DND-41 (cell line): ENCODE results near the gene VTCN1.

ENCODE experiments used
- ATAC-seq: fragments of 200-7000 bp; cut with Tn5 transposase; 3 replicates; pipeline ENCODE4 v1.9.1; 2021; ENCODE audit warnings: low read depth; ENCODE audit not compliant: insufficient read depth
- DNase-seq: peaks from one replicate; pipeline ENCODE4 v3.0.0-alpha.2; 2020
- H2AFZ ChIP-seq: 2 replicates; pipeline ENCODE4 v1.6.0; 2012; ENCODE audit warnings: low read depth, low read length
- H3K27ac ChIP-seq: 2 replicates; pipeline ENCODE4 v1.5.1; 2012; ENCODE audit warnings: low read length, inconsistent platforms
- H3K27me3 ChIP-seq: fragments of 200-600 bp; sonication (generic); 2 replicates; pipeline ENCODE4 v1.6.0; 2012; ENCODE audit warnings: low read length, mild to moderate bottlenecking, inconsistent platforms; ENCODE audit not compliant: insufficient read depth, poor library complexity
- H3K36me3 ChIP-seq: 2 replicates; pipeline ENCODE4 v1.5.1; 2012; ENCODE audit warnings: low read length, inconsistent platforms; ENCODE audit not compliant: insufficient read depth
- H3K4me1 ChIP-seq: 2 replicates; pipeline ENCODE4 v1.5.1; 2012; ENCODE audit warnings: mild to moderate bottlenecking, low read length; ENCODE audit not compliant: insufficient read depth
- H3K4me2 ChIP-seq: 2 replicates; pipeline ENCODE4 v1.6.0; 2012; ENCODE audit warnings: mild to moderate bottlenecking, moderate library complexity, low read length, inconsistent platforms; ENCODE audit not compliant: insufficient read depth
- H3K4me3 ChIP-seq, 2 experiments: fragments of 200-600 bp in 1 of 2; shearing (Covaris generic) in 1 of 2; 2 replicates each; pipeline ENCODE4 v1.5.1; 2012 to 2016; ENCODE audit warnings: inconsistent platforms in 2 of 2, low read length in 2 of 2, mild to moderate bottlenecking in 2 of 2, low read depth in 1 of 2, moderate library complexity in 1 of 2
- H3K79me2 ChIP-seq: 2 replicates; pipeline ENCODE4 v1.6.0; 2012; ENCODE audit warnings: low read length, inconsistent platforms; ENCODE audit not compliant: insufficient read depth
- H3K9ac ChIP-seq: 2 replicates; pipeline ENCODE4 v1.6.0; 2012; ENCODE audit warnings: low read depth, mild to moderate bottlenecking, inconsistent platforms, low read length, moderate library complexity
- H3K9me3 ChIP-seq: 2 replicates; pipeline ENCODE4 v1.5.1; 2012; ENCODE audit warnings: low read length, moderate library complexity, mild to moderate bottlenecking, inconsistent platforms; ENCODE audit not compliant: insufficient read depth, severe bottlenecking
- H4K20me1 ChIP-seq: 2 replicates; pipeline ENCODE4 v1.6.0; 2012; ENCODE audit warnings: low read length; ENCODE audit not compliant: insufficient read depth
- EZH2 ChIP-seq: IDR thresholded peaks from 3 replicates; pipeline ENCODE4 v1.6.1; 2012; ENCODE audit warnings: borderline replicate concordance, low read depth, mild to moderate bottlenecking, moderate library complexity, low read length, inconsistent platforms; ENCODE audit not compliant: severe bottlenecking
- TF ChIP-seq, protein P1 (sequence below): IDR thresholded peaks from 2 replicates; pipeline ENCODE4 v1.5.1; 2012; ENCODE audit warnings: borderline replicate concordance, low read length, moderate library complexity, mild to moderate bottlenecking; ENCODE audit not compliant: poor library complexity, severe bottlenecking; ENCODE audit errors: extremely low read depth

VTCN1 gene

GRCh38 chr1:117229217-117229616 lies 18.5 kb upstream of the VTCN1 start:
- Histone ChIP-seq H2AFZ (no peak overlapping the region), H3K27me3 (peaks cover 8% of the 10 kb centered on the region), H3K79me2 (no peaks in the 10 kb centered on the region), H3K36me3 (no peaks in the 10 kb centered on the region), H3K9me3 (no peaks in the 10 kb centered on the region), H3K27ac (no peak overlapping the region), H3K9ac (no peak overlapping the region), H3K4me1 (no peaks in the 10 kb centered on the region), H4K20me1 (no peaks in the 10 kb centered on the region), H3K4me2 (no peak overlapping the region), H3K4me3 (no peak overlapping the region)
- ATAC-seq (no peak), DNase-seq (no peak)
- TF ChIP-seq, protein P1, sequence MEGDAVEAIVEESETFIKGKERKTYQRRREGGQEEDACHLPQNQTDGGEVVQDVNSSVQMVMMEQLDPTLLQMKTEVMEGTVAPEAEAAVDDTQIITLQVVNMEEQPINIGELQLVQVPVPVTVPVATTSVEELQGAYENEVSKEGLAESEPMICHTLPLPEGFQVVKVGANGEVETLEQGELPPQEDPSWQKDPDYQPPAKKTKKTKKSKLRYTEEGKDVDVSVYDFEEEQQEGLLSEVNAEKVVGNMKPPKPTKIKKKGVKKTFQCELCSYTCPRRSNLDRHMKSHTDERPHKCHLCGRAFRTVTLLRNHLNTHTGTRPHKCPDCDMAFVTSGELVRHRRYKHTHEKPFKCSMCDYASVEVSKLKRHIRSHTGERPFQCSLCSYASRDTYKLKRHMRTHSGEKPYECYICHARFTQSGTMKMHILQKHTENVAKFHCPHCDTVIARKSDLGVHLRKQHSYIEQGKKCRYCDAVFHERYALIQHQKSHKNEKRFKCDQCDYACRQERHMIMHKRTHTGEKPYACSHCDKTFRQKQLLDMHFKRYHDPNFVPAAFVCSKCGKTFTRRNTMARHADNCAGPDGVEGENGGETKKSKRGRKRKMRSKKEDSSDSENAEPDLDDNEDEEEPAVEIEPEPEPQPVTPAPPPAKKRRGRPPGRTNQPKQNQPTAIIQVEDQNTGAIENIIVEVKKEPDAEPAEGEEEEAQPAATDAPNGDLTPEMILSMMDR: no peak
- no peak for TF ChIP-seq EZH2

DNA sequence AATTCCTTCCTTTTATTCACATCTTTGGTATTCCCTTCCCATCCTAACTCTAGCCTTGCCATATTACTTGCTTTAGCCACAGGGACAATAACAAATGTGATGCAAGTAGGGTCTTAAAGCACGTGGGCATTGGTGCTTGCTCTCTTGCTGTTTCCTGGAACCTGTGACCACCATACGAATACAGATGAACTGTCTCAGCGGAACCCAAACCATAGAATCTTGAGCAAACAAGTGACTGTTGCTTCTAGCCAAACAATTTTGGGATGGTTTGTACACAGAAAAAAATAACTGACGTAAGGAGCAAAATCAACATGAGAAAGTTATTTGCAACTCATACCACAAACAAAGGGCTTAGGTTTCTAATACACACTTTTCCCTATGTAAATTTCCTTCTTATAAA lies 15.2 kb upstream of the VTCN1 start:
- no peak for DNase-seq
- Histone ChIP-seq H3K9me3 (no peaks in the 10 kb centered on the region), H4K20me1 (no peaks in the 10 kb centered on the region), H3K4me1 (no peaks in the 10 kb centered on the region), H3K9ac (no peak overlapping the region), H3K4me2 (no peak overlapping the region), H3K27ac (no peak overlapping the region), H2AFZ (no peak overlapping the region), H3K36me3 (no peaks in the 10 kb centered on the region), H3K4me3 (no peak overlapping the region), H3K27me3 (peaks cover 8% of the 10 kb centered on the region), H3K79me2 (no peaks in the 10 kb centered on the region)
- no peak for TF ChIP-seq EZH2
- ATAC-seq: no peak

DNA sequence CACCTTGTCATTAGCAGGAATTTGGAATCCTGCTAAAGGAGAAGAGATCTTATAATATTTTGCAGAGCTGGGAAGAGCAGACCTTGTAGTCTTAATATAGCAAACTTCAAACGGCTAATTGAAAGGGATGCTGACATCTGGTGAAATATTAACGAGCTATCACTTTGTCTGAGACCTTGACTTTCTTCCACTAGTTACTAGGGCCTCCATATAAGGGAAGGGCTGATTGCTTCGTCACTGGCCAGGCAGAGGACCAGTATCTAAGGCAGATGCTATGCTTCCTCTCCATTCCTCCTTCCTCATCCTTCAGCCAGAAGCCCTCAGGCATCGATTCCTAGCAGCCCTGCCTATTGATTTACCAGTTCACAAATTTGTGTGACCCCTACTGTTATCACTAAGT lies 6.0 kb upstream of the VTCN1 start:
- DNase-seq: no peak
- Histone ChIP-seq H2AFZ (no peak overlapping the region), H3K4me3 (no peak overlapping the region), H3K4me1 (no peaks in the 10 kb centered on the region), H3K4me2 (no peak overlapping the region), H3K36me3 (no peaks in the 10 kb centered on the region), H3K27ac (no peak overlapping the region), H3K9me3 (no peaks in the 10 kb centered on the region), H4K20me1 (no peaks in the 10 kb centered on the region), H3K27me3 (no peaks in the 10 kb centered on the region), H3K9ac (no peak overlapping the region), H3K79me2 (no peaks in the 10 kb centered on the region)
- ATAC-seq: no peak
- TF ChIP-seq EZH2: no peak
- TF ChIP-seq, protein P1: no peak

GRCh38 chr1:117215733-117216462 lies 5.2 kb upstream of the VTCN1 start:
- Histone ChIP-seq H3K27me3 (no peaks in the 10 kb centered on the region), H3K79me2 (no peaks in the 10 kb centered on the region), H4K20me1 (no peaks in the 10 kb centered on the region), H3K9me3 (no peaks in the 10 kb centered on the region), H3K4me3 (no peak overlapping the region), H2AFZ (no peak overlapping the region), H3K27ac (no peak overlapping the region), H3K4me2 (no peak overlapping the region), H3K36me3 (no peaks in the 10 kb centered on the region), H3K9ac (no peak overlapping the region), H3K4me1 (no peaks in the 10 kb centered on the region)
- ATAC-seq: no peak
- no peak for DNase-seq
- TF ChIP-seq, protein P1: no peak
- TF ChIP-seq EZH2: no peak
